ENCODE data around the gene ENDOD1.

The ENDOD1 gene

GRCh38 chr11:95145430-95146060, 55.9 kb downstream of the ENDOD1 start:
- DNase-seq, result no peak

- no peak for DNase-seq
Observed at GRCh38 chr11:95147364-95147905, 57.8 kb downstream of the ENDOD1 start.

DNA sequence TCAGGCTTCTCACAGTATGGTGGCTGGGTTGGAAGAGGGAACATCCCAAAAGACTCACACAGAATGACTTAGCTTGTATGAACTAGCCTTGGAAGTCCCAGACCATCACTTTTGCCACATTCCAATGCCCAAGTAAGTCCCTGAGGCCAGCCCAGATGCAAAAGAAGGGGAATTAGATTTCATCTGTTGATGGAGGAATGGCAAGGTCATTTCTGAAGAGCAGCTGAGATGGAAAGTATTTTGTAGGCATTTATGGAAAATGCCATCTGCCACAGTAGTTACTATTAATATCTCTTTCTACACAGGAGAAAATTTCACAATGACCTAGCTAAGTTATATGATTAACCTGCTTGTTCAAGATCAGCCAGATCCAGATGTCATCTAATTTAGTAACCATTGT, 58.8 kb downstream of the ENDOD1 start:
- DNase-seq, result no peak

- DNase-seq, result no peak
Observed at GRCh38 chr11:95148938-95149337, 59.3 kb downstream of the ENDOD1 start.

DNA sequence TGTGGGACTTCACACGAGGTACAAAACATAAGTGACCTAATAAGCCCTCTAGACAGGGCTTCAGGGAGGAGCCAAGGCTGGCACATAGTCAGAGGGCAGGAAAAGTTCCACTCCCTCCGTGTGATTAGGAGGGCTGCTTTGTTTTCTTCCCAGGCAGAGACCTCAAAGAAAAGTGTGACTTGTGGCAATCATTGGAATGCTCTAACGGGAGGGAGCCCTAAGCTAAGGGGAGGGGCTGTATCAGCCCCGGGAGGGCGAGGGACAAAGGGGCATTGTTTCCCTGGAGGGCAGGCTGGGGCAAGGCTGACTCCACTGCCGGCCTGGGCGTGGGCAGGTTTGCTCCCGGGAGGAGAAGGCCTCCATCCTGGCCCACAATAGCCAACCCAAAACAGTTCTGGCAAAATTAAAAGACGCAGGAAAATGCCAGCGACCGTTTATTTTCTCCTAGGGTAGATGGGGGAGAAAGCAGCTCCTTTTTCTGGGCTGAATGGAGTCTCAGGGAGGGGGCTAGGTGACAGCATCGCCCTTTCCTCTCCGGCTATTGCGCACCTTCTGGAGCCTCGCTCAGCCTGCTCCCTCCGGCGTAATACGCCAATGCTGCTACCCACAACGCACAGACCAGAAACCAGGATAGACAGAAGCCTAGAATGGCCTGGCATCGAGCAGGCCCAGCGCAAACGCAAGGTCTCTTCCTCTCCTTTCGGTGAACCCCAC, 60.2 kb downstream of the ENDOD1 start:
- no peak for DNase-seq

DNA sequence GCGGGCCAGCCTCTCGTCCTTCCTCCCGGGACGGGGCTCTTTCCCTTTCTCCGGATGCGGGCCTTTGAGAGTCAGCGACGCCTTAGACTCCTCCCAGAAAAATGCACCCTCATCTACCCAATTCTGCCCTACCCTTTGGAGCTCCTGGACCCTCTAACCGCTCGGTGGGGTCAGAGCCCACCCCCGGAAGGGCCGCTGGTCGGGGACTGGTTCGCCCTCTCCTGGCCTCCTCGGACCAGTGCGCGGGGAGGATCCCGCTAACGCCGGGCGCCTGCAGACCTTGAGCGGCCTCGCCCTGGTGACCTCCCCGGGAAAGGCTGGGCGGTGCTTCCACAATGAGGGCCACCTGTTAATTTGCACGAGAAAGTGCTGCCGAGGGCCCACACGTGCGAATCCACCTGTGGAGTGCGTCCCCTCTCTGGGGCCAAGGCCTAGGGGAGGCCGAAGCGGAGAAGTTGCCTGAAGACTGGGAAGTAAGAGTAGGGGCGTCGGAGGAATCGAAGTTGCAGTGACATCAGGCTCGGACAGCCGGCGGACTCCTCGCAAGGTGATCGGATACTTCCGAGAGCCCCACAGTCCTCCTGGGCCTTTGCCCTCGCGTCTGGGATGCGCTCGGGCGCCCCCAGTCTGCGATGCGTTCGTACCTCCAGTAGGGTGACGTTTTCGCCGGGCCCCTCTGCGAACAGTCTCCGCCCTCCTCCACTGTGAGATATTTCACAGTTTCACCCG, 61.5 kb downstream of the ENDOD1 start:
- DNase-seq, result peak; percentile 90

GRCh38 chr11:95152876-95153856, 63.5 kb downstream of the ENDOD1 start:
- DNase-seq, result no peak

DNA sequence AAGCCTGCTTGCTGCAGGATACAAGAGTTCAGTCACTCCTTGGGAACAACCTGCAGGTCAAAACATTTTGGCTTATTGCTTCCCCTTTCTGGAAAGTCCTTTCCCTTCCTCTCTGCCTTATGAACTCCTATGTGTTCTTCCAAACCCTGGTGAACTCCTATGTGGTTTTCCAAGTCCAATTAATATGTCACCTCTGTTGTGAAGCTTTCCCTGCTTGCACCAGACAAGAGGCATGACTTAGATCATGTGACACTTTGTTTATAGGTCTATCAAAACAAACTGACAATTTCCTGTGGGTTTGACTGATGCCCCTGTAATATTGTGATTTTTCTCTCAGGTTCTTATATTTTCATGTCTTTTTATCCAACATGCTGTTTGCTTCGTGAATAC, 64.2 kb downstream of the ENDOD1 start:
- DNase-seq, result no peak

GRCh38 chr11:95154514-95154913, 64.9 kb downstream of the ENDOD1 start:
- no peak for DNase-seq

GRCh38 chr11:95155385-95155784, 65.7 kb downstream of the ENDOD1 start:
- no peak for DNase-seq

- no peak for DNase-seq
Observed at GRCh38 chr11:95156133-95156721, 66.6 kb downstream of the ENDOD1 start.

- DNase-seq, result no peak
Observed at GRCh38 chr11:95156916-95157541, 67.4 kb downstream of the ENDOD1 start.

DNA sequence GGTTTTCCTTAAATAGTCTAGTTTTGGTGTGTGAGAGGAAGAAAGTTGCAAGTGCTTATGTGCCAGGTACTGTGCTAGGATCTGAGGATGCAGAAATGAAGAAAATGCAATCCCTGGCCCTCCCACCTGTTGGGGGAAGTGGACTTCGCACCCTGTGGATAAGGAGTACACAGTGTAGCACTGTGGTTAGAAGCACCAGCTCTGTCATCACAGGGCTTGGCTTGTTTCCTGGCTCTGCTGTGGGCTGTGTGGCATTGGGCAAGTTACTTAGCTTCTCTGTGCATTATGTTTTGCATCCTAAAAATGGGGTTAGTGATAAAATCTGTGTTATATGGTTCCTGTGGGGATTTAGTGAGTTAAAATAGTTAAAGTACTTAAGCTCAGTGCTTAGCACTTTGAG, 68.2 kb downstream of the ENDOD1 start:
- no peak for DNase-seq

DNA sequence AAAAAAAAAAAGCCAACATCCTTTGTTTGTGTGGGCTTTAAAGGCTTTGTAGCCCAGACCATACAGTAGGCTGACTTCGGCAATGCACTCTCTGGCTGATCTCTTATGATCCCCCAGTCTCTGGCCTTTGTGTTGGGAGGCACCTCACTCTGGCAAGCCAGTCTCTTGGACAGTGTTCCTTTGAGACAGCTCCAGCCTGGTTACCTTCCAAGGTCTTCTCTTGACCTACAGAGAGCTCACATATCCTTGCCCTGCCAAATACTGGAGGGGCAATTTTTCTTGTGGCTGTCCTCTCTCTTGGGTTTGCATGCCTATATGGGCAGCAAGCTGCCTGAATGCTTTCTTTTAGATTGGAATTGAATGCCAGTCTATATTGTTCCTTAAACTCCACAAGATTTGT, 71.6 kb downstream of the ENDOD1 start:
- DNase-seq, result no peak

GRCh38 chr11:95163106-95163505, 73.5 kb downstream of the ENDOD1 start:
- no peak for DNase-seq

DNA sequence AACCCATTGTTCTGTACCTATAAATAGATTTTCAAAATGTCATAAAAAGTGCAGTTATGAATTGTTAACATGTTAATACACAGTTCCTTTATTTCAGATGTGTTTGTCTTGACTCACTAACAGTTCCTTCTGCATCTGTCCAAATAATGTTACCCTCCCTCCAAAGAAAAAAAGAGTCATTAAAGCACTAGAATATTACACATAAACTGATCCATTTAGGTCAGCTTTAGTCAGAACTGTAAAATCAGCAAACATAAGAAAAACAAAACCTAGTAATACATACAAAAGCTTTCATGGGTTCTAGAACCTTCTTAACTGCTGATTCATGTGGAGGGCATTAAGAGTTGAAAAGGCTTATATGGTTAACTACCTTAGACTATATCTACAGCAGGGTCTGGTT, 76.0 kb downstream of the ENDOD1 start:
- no peak for DNase-seq

GRCh38 chr11:95166781-95167180, 77.1 kb downstream of the ENDOD1 start:
- DNase-seq, result no peak

DNA sequence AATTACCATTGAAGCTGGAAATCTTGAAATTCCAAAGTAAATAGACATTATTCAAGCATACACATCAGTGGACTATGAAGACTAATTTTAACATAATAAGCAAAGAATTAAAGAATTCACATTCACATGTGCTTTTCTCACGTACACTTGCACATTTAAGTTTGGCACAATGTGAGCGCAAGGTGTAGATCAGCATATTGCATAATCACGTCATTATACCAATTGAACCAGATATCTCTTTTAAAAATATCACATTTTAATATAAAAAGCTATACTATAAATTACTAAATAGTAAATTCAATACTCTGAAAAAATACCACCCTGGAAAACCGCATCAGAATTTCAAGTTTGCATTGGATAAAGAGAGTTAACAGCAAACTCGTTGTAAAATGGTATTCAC, 80.6 kb downstream of the ENDOD1 start:
- DNase-seq, result no peak

DNA sequence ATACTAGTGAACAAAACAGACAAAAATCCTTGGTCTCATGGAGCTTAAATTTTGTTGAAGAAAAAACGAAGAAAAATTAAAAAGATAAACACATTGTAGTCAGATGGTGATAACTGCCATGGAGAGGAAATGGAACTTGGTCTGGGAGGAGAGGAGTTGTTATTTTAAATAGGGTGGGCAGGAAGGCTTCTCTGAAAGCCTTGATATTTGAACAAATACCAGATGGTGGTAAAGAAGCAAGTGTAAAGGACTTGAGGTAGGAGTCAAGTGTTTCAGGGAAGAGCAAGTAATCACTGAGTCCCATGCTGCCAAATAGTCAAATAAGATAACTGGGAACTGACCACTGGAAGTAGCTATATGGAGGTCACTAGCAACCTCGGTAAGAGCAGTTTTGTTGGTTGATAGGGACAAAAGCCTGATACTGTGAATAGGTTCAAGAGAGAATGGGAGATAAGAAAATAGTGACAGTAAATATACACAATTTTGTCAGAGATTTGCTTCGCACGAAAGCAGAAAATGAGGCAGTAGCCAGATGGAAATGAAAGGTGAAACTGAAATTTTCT, 86.3 kb downstream of the ENDOD1 start:
- no peak for DNase-seq
